GM19023 (cell line): ENCODE data around the gene PCBP2.

ENCODE experiments used
- ATAC-seq: cut with Tn5 transposase; IDR thresholded peaks from one replicate; pipeline ENCODE4 v1.9.1; 2021; ENCODE audit warnings: mild to moderate bottlenecking, moderate library complexity; ENCODE audit not compliant: unreplicated experiment

The PCBP2 gene

GRCh38 chr12:53492188-53492587, 40.3 kb downstream of the PCBP2 start:
- ATAC-seq = no peak

DNA sequence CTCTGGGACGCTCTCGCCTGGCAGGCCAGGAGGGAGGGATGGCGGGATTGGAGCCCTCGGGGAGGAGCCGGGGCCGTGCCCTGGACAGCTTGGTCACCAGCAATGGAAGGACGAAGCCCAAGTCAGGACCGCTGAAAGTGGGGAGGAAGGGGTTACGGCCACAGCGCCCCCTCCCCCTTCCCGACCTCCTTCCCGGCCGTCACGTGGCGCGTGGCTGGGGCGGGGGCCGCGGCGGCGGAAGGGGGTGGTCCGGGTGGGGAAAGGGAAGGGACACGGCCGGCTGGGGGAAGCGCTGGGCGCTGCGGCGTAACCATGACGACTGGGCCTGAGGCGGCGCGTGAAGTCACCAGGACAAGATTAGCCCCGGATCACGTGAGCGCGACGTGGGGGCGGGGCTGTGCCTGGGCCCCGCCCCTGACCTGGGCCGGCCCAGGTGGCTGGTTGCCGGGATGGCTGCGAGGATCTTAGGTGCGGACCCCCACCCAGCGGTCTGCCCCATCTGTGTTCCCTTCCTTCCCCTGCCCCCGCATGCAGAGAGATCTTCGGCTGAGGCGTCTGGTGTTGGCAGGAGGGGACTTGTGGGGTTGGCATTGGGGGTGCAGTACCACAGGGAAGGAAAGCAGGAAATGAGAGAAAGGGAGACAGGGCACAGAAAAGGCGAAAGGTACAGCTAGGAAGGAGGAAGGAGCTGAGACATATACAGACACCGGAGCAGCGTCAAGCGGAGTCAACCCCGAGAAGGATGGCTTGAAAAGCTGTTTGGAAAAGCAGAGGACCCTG, 41.1 kb downstream of the PCBP2 start:
- ATAC-seq = peak; percentile 97

DNA sequence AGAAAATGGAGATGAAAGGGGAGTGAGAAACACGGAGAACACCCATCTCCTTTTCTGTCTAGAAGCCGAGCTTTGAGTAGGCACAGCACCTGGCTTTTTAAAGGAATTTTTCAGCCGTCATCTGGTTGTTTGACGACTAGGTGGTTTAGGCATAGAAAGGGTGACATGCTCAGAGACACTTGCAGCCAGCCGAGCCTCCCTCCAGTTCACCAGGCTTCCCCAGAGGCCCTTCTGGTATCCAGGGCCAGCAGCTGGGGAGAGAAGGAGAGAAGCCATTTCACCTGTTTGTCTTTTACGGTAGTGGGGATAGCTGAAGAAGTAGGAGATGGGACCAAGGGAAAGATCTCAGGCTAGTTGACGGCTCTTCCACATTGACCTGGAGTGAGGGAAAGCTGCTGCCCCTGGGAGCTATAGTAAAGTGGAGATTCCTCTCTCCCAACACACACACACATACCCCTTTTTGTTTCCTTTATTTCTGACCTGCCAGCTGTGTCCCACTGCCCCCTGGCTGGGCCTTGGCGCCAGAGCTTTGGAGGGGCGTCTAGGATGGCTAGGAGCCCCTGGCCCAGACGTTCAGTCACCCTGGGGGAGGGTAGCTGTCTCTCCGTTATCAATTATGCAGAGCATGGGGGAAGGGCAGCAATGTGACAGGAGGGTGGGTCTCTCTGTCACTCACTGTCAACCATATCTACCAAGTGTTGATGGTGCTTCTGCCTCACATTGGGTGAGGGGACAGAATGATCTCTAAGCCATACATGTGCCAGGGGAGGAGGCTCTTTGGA, 41.9 kb downstream of the PCBP2 start:
- no peak for ATAC-seq

DNA sequence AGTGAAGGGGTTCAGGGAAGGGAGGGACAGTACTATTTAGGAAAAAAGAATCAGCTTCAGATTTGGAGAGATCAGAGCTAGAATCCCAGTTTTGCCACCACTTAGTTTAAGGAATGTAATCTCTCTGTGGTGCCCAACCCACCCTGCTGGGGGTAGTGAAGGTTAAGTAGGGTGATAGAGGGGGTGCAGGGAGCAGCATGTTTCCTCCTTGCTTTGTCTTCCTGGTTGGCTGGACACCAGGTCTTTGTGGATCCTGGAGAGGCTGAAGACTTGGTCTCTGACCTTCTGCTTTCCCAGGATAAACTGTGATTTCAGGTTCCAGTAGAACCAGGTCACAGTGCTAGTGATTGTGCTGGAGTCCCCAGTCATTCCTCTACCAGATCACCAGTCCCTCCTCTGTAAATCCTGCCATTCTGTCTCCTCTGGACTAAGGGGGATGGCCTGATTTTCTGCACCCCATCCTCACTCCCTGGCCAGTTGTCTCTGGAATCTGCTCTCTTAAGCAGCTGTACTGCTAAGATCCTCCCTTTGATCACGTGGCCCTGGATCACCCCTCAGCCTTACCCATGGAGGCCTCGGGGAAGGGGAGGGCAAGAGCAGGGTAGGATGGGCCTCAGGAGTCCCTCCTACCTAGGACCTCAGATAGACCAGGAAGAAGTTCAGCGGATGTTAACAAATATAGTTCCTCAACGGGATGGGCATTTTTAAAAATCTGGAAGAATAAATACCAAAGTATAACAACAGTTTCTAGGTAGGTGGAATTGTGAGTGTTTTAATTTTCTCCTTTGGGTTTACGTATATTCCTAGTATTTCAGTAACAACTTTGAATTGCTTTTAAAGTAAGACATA, 44.2 kb downstream of the PCBP2 start:
- no peak for ATAC-seq

- no peak for ATAC-seq
These were observed 44.8 kb downstream of the PCBP2 start for GRCh38 chr12:53496752-53497032.

DNA sequence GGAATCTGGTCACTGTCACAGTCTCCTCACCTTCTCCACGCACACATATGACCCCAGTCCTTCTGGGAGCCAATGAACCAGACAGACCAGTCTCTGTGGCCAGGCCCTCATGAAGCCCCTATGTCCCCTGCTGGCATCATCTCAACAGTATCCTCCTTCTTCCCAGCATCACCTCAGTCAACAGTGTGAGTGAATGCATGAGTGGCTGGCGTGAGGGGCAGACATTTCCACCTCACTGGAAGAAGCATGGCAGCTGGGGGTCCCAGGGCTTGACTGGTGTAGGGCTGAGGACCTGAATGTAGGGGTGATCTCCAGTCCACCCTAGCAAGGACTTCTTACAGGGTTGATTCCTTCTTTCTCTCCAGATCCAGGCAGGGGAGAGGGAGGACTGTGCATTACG, 45.6 kb downstream of the PCBP2 start:
- ATAC-seq = no peak

- ATAC-seq = no peak
These were observed 46.3 kb downstream of the PCBP2 start for GRCh38 chr12:53498235-53498630.

GRCh38 chr12:53499266-53500141, 47.6 kb downstream of the PCBP2 start, which contains the start of gene MAP3K12:
Gene MAP3K12, minus strand, starts transcription at chr12:53499458. Its CDS starts 12,067 bp downstream, at chr12:53487391.
- ATAC-seq = no peak

DNA sequence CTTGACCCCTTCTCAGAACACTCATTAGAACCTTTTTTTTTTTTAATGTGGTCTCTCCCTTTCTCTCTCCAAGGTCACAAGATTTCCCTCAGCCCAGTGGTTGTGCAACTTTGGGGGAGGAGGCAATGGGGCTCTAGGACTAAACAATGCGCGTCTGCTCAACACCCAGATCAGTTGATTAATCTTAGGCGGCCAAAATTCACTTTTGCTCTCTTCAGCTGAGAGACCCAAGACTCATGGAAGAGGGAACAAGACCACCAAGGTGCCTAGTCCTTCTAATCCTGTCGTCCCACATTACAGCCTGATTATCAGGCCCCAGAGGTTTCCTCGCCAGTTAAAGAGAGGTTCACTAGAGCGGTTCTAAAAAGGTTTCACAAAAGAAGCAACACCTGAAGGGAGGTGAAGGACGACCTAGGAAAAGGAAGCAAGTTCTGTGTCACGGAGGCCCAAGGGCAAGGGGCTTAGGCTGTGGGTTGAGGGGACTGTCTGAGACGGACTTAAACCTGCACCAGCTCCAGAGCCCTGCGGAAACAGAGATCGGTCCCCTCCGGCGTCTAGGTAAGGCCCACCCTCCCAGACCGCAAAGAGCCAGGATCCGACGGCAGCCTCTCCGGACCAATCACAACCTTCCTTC, 48.4 kb downstream of the PCBP2 start:
- no peak for ATAC-seq

- peak; percentile 78 for ATAC-seq
These were observed 49.1 kb downstream of the PCBP2 start, which contains the start of gene TARBP2 for GRCh38 chr12:53500776-53501614. Gene TARBP2, plus strand, starts transcription at chr12:53501283. Its CDS starts 126 bp downstream, at chr12:53501409.

DNA sequence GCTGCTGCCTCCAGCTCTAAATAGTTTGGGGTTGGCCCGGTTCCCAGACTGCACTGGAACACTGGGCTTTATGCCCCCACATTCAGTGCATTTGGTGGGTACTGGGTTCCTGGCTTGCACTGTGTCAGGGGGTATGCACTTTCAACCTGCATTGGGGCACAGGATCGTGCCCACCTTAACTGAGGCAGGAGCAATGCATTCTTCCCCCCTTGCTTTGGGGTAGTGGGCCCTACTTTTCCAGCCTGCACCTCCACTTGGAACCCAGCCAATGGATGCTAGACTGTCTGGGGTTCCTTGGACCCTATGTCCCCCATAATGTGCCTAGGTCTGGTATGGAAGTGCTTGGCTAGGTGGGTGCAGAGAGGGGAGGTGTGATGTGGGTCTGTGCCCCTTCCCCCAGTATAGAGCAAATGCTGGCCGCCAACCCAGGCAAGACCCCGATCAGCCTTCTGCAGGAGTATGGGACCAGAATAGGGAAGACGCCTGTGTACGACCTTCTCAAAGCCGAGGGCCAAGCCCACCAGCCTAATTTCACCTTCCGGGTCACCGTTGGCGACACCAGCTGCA, 49.8 kb downstream of the PCBP2 start:
- no peak for ATAC-seq

GRCh38 chr12:53502331-53502730, 50.4 kb downstream of the PCBP2 start:
- no peak for ATAC-seq

- ATAC-seq = no peak
These were observed 51.3 kb downstream of the PCBP2 start for GRCh38 chr12:53502983-53503728.

DNA sequence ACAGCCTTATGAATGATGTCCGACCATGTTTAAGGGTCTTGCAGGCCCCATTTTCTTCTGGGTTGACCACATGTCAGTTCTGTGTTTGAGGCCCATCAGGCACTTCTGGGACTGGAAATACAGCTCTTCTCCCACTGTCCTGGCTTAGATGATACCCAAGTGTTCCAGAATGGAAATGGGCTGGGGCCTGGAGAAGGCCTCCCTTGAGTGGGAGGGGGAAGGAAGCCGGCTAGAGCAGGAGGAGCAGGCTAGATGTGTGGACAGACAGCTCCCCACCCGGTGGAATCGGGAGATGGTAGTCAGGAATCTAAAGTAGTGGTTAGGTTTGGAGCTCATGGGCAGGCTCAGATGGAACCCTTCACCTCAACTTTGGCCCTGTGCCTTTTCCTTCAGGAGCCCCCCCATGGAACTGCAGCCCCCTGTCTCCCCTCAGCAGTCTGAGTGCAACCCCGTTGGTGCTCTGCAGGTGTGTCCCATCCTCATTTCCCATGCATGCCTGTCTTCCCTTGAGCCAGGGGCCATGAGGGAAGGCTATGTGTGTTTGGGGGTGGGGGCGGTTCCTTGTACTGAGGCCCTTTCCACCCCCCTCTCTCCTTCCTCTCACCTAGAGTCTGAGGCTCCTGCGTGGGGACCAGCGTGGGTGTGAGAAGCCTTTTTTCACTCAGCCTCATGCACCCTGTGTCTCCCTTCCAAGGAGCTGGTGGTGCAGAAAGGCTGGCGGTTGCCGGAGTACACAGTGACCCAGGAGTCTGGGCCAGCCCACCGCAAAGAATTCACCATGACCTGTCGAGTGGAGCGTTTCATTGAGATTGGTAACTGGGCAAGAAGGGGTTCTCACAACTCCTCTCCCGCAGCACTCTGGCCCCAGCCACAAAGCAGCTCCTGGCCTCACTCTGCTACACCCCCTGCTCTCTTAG, 52.4 kb downstream of the PCBP2 start:
- ATAC-seq = no peak

DNA sequence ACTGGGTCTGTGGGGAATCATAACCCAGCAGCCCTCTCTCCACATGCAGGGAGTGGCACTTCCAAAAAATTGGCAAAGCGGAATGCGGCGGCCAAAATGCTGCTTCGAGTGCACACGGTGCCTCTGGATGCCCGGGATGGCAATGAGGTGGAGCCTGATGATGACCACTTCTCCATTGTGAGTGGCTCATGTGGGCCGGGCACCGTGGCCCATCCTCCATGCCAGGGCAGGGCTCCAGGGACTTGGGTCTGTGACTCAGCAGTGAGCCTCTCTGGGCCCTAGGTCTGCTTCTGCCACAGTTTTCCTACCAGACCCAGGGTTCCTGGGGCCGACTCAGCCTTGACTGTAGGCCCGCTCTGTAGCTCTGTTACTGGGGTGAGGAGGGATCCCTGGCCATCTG, 53.2 kb downstream of the PCBP2 start:
- ATAC-seq = no peak

- no peak for ATAC-seq
These were observed 53.9 kb downstream of the PCBP2 start for GRCh38 chr12:53505555-53506449.
